H9 (cell line): ENCODE results near the gene TIGD6. TPM values are rescaled to one million over a fixed set of nuclear protein-coding genes. Genes with fewer than 3 reads are reported as not detected.

Experiments
- DNase-seq: peaks from one replicate; pipeline ENCODE4 v3.0.0-alpha.2; 2017
- H2AFZ ChIP-seq: one replicate; pipeline ENCODE4 v1.6.1; 2013; ENCODE audit warnings: mild to moderate bottlenecking, low read length, control low read depth, moderate library complexity
- H2AK5ac ChIP-seq: 2 replicates; pipeline ENCODE4 v1.6.1; 2013; ENCODE audit warnings: low read length, control low read depth, mixed read lengths; ENCODE audit not compliant: insufficient read length
- H2BK120ac ChIP-seq: one replicate; pipeline ENCODE4 v1.6.1; 2013; ENCODE audit warnings: low read depth, mild to moderate bottlenecking, low read length, control low read depth, inconsistent platforms; ENCODE audit not compliant: poor library complexity, severe bottlenecking
- H2BK12ac ChIP-seq: 2 replicates; pipeline ENCODE4 v1.6.1; 2013; ENCODE audit warnings: low read length, control low read depth, mixed read lengths, low read depth; ENCODE audit not compliant: insufficient read length
- H2BK15ac ChIP-seq: 2 replicates; pipeline ENCODE4 v1.6.1; 2013; ENCODE audit warnings: low read depth, low read length, control low read depth
- H2BK20ac ChIP-seq: one replicate; pipeline ENCODE4 v1.6.1; 2013; ENCODE audit warnings: low read depth, mild to moderate bottlenecking, low read length, control low read depth, inconsistent platforms; ENCODE audit not compliant: poor library complexity, severe bottlenecking
- H2BK5ac ChIP-seq: 2 replicates; pipeline ENCODE4 v1.6.1; 2013; ENCODE audit warnings: low read length, control low read depth, mixed read lengths; ENCODE audit not compliant: insufficient read length
- H3K14ac ChIP-seq: 2 replicates; pipeline ENCODE4 v1.6.1; 2013; ENCODE audit warnings: low read length, control low read depth; ENCODE audit not compliant: insufficient read depth
- H3K18ac ChIP-seq: 2 replicates; pipeline ENCODE4 v1.6.1; 2013; ENCODE audit warnings: low read depth, mild to moderate bottlenecking, mixed read lengths, low read length, control low read depth; ENCODE audit not compliant: insufficient read length
- H3K23ac ChIP-seq: 2 replicates; pipeline ENCODE4 v1.6.1; 2013; ENCODE audit warnings: low read length, control low read depth, mixed read lengths, low read depth; ENCODE audit not compliant: insufficient read length
- H3K23me2 ChIP-seq: 2 replicates; pipeline ENCODE4 v1.6.1; 2013; ENCODE audit warnings: low read depth, mild to moderate bottlenecking, mixed read lengths, low read length, control low read depth; ENCODE audit not compliant: insufficient read length, poor library complexity, severe bottlenecking
- H3K27ac ChIP-seq: 2 replicates; pipeline ENCODE4 v1.5.1; 2013; ENCODE audit warnings: low read length, control low read depth, mixed read lengths, low read depth; ENCODE audit not compliant: insufficient read length
- H3K27me3 ChIP-seq: 2 replicates; pipeline ENCODE4 v1.6.1; 2013; ENCODE audit warnings: low read length, control low read depth, inconsistent platforms; ENCODE audit not compliant: insufficient read depth
- H3K4ac ChIP-seq: 2 replicates; pipeline ENCODE4 v1.6.1; 2013; ENCODE audit warnings: low read depth, mild to moderate bottlenecking, control low read depth, inconsistent platforms, low read length, moderate library complexity
- H3K4me1 ChIP-seq: 2 replicates; pipeline ENCODE4 v1.6.1; 2013; ENCODE audit warnings: low read length, control low read depth, inconsistent platforms; ENCODE audit not compliant: insufficient read depth
- H3K4me2 ChIP-seq: 2 replicates; pipeline ENCODE4 v1.6.1; 2013; ENCODE audit warnings: low read length, control low read depth, mixed read lengths; ENCODE audit not compliant: insufficient read length, insufficient read depth
- H3K56ac ChIP-seq: 2 replicates; pipeline ENCODE4 v1.6.1; 2013; ENCODE audit warnings: low read depth, mild to moderate bottlenecking, mixed read lengths, low read length, control low read depth; ENCODE audit not compliant: insufficient read length
- H3K79me1 ChIP-seq: 2 replicates; pipeline ENCODE4 v1.6.1; 2013; ENCODE audit warnings: low read depth, mild to moderate bottlenecking, moderate library complexity, low read length, control low read depth, inconsistent platforms; ENCODE audit not compliant: insufficient read depth, poor library complexity, severe bottlenecking
- H3K79me2 ChIP-seq: 2 replicates; pipeline ENCODE4 v1.6.1; 2013; ENCODE audit warnings: low read length, control low read depth, inconsistent platforms; ENCODE audit not compliant: insufficient read depth
- H3K9ac ChIP-seq: 2 replicates; pipeline ENCODE4 v1.6.1; 2013; ENCODE audit warnings: low read length, control low read depth, mixed read lengths; ENCODE audit not compliant: insufficient read length; ENCODE audit errors: extremely low read depth
- H3K9me3 ChIP-seq: one replicate; pipeline ENCODE4 v1.6.1; 2013; ENCODE audit warnings: low read depth, low read length, inconsistent platforms; ENCODE audit not compliant: control insufficient read depth
- H3T11ph ChIP-seq: one replicate; pipeline ENCODE4 v1.6.1; 2013; ENCODE audit warnings: mild to moderate bottlenecking, low read length, control low read depth, inconsistent platforms
- H4K20me1 ChIP-seq: one replicate; pipeline ENCODE4 v1.6.1; 2013; ENCODE audit not compliant: control insufficient read depth, insufficient read length, insufficient read depth
- H4K5ac ChIP-seq: 2 replicates; pipeline ENCODE4 v1.6.1; 2013; ENCODE audit warnings: low read depth, mild to moderate bottlenecking, mixed read lengths, low read length, control low read depth; ENCODE audit not compliant: insufficient read length
- H4K8ac ChIP-seq: replicated peaks from 2 replicates; pipeline ENCODE4 v1.6.1; 2013; ENCODE audit warnings: low read length, control low read depth, mixed read lengths, low read depth; ENCODE audit not compliant: insufficient read length
- H4K91ac ChIP-seq: 2 replicates; pipeline ENCODE4 v1.6.1; 2013; ENCODE audit warnings: low read depth, mild to moderate bottlenecking, moderate library complexity, mixed read lengths, low read length, control low read depth; ENCODE audit not compliant: insufficient read length
- H3K27ac Mint-ChIP-seq, 3 experiments: 2 replicates in 2 of 3; 3 replicates in 1 of 3; pipeline ENCODE4 v1.8.0; 2020 to 2021; ENCODE audit warnings: mixed read lengths in 3 of 3, mild to moderate bottlenecking in 1 of 3, moderate library complexity in 1 of 3
- H3K27me3 Mint-ChIP-seq: 2 replicates; pipeline ENCODE4 v1.8.0; 2021; ENCODE audit warnings: low read depth, mild to moderate bottlenecking, moderate library complexity, mixed read lengths
- H3K36me3 Mint-ChIP-seq, 3 experiments: 2 replicates in 2 of 3; 3 replicates in 1 of 3; pipeline ENCODE4 v1.8.0; 2020 to 2021; ENCODE audit warnings: low read depth in 3 of 3, mixed read lengths in 3 of 3; ENCODE audit not compliant: insufficient read depth in 1 of 3
- H3K4me1 Mint-ChIP-seq, 2 experiments: 2 replicates each; pipeline ENCODE4 v1.8.0; 2020; ENCODE audit warnings: mixed read lengths in 2 of 2
- H3K4me3 Mint-ChIP-seq, 2 experiments: 2 replicates in 1 of 2; 3 replicates in 1 of 2; pipeline ENCODE4 v1.8.0; 2020 to 2021; ENCODE audit warnings: mild to moderate bottlenecking in 2 of 2, mixed read lengths in 2 of 2, moderate library complexity in 1 of 2
- H3K9me3 Mint-ChIP-seq, 2 experiments: 2 replicates in 1 of 2; 3 replicates in 1 of 2; pipeline ENCODE4 v1.8.0; 2020; ENCODE audit warnings: mild to moderate bottlenecking in 2 of 2, mixed read lengths in 2 of 2, moderate library complexity in 1 of 2
- CTCF ChIP-seq: fragments of 200-600 bp; sonication (generic); conservative IDR thresholded peaks from 3 replicates; pipeline ENCODE4 v1.8.0; 2021; ENCODE audit warnings: antibody characterized with exemption, mild to moderate bottlenecking
- WGBS: extraction: QIAGEN DNeasy Blood & Tissue Kit; methylation state at CpG from one replicate; pipeline ENCODE4 v1.1.7; 2013; ENCODE audit warnings: missing lambda C conversion rate, low lambda C conversion rate, mixed read lengths; ENCODE audit not compliant: insufficient read length; ENCODE audit errors: extremely low coverage; 5-methylcytosine and 5-hydroxymethylcytosine counted together
- total RNA-seq: library from RNA; stranded (reverse); gene quantifications from 2 replicates; pipeline ENCODE4 v1.2.1, GENCODE V29; 2021

TIGD6 gene
- total RNA-seq, 1 experiment from 2014 or later: 1.8 TPM

GRCh38 chr5:150042459-150042858 is 42.0 kb upstream of the TIGD6 start:
- no peak overlapping the region for H4K91ac ChIP-seq
- no peak overlapping the region for H3K23ac ChIP-seq
- no peak overlapping the region for H3K14ac ChIP-seq
- no peak for DNase-seq
- H3T11ph ChIP-seq: no peak overlapping the region
- H3K4me1 Mint-ChIP-seq: peaks cover 5 to 11% of the 10 kb centered on the region in 2 experiments
- no peak overlapping the region for H4K8ac ChIP-seq
- no peak overlapping the region for H2AK5ac ChIP-seq
- no peak overlapping the region for H2BK12ac ChIP-seq
- H3K9me3 ChIP-seq: no peaks in the 10 kb centered on the region
- no peak overlapping the region for H2BK15ac ChIP-seq
- H3K79me2 ChIP-seq: no peaks in the 10 kb centered on the region
- no peak overlapping the region for H3K27ac Mint-ChIP-seq
- H4K5ac ChIP-seq: no peak overlapping the region
- no peaks in the 10 kb centered on the region for H3K9me3 Mint-ChIP-seq
- H3K36me3 Mint-ChIP-seq: peaks cover 22 to 87% (median 71%) of the 10 kb centered on the region in 3 experiments; a peak in 6 of 7 replicates
- no peak overlapping the region for H3K4me2 ChIP-seq
- no peak for TF ChIP-seq CTCF
- no peak overlapping the region for H3K4me3 Mint-ChIP-seq
- H3K27me3 ChIP-seq: no peaks in the 10 kb centered on the region
- no peaks in the 10 kb centered on the region for H3K23me2 ChIP-seq
- no peak overlapping the region for H3K56ac ChIP-seq
- no peaks in the 10 kb centered on the region for H3K27me3 Mint-ChIP-seq
- no peak overlapping the region for H2BK20ac ChIP-seq
- no peaks in the 10 kb centered on the region; the same call in 1 of the 2 replicates for H3K4me1 ChIP-seq
- no peak overlapping the region for H2AFZ ChIP-seq
- H3K79me1 ChIP-seq: no peaks in the 10 kb centered on the region
- H3K9ac ChIP-seq: no peak overlapping the region
- no peaks in the 10 kb centered on the region for H4K20me1 ChIP-seq
- H2BK120ac ChIP-seq: no peak overlapping the region
- no peak overlapping the region for H3K27ac ChIP-seq
- H2BK5ac ChIP-seq: no peak overlapping the region
- no CpG with 5 or more reads among the region's 3 CpGs for WGBS
- H3K4ac ChIP-seq: no peak overlapping the region
- H3K18ac ChIP-seq: no peak overlapping the region
